ENCODE data around the gene RPL12. TPM values are rescaled to one million over a fixed set of nuclear protein-coding genes. Genes with fewer than 3 reads are reported as not detected.

Gene RPL12
- polyA plus RNA-seq, 4 donors = 2,018 to 3,950 (median 3,023) TPM

DNA sequence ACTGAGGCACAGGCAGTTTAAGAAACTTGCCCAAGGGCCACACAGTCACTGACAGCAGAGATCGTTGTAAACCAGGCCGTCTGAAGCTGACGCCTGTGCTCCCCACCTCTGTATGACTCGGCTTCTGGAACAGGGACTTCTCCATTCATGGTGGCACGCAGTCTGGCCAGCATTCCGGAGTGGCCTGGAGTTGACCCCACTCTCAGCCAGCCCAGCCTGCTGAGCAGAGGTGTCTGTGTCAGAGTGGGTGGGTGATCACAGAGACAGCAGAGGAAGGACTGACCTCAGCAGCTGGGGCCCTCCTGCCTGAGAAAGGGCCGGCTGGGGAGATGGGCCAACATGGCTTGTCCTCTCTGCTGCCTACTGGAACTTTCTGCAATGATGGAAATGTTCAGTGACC is 12.7 kb upstream of the RPL12 start:
- Histone ChIP-seq H3K4me1 (ENCODE audit: control insufficient read depth in 3 of 3, insufficient read depth in 2 of 3, low read depth in 1 of 3, low read length in 2 of 3) (no peaks in the 10 kb centered on the region), H3K27ac (ENCODE audit: low read depth in 1 of 3, low read length in 2 of 3) (no peak overlapping the region), H3K4me3 (ENCODE audit: low read depth in 1 of 3, low read length in 3 of 3) (no peak overlapping the region), H3K27me3 (ENCODE audit: control insufficient read depth in 3 of 3, insufficient read depth in 3 of 3, low read length in 3 of 3) (no peaks in the 10 kb centered on the region), H3K36me3 (ENCODE audit: control insufficient read depth in 3 of 3, insufficient read depth in 2 of 3, low read depth in 1 of 3, low read length in 3 of 3) (peaks cover 7 to 82% (median 27%) of the 10 kb centered on the region in 3 donors), H3K9me3 (ENCODE audit: control insufficient read depth in 2 of 2, insufficient read depth in 1 of 2, low read depth in 1 of 2, low read length in 1 of 2) (no peaks in the 10 kb centered on the region)
- no peak for FAIRE-seq
- DNase-seq = no peak
- 76 to 97% (median 94%) methylated on average over 7 of the region's 7 CpGs for WGBS, 3 donors

DNA sequence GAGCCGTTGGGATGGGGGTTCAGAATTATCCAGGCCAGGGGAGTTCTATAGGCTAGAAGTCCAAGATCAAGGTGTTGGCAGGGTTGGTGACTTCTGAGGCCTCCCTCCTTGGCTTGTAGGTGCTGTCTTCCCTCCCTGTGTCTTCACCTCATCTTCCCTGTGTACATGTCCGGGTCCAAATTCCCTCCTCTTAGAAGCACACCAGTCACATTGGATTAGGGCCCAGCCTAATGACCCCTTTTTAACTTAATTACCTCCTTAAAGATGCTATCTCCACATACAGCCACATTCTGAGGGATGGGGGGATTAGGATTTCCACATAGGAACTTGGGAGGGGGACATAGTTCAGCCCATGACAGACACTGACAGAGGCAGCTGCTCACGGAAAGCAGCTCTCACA is 12.2 kb upstream of the RPL12 start:
- peaks cover 9 to 82% (median 27%) of the 10 kb centered on the region in 3 donors for H3K36me3 ChIP-seq (ENCODE audit: control insufficient read depth in 3 of 3, insufficient read depth in 2 of 3, low read depth in 1 of 3, low read length in 3 of 3)
- no peak overlapping the region for H3K27ac ChIP-seq (ENCODE audit: low read depth in 1 of 3, low read length in 2 of 3)
- 86 to 93% (median 92%) methylated on average over 3 of the region's 3 CpGs for WGBS, 3 donors
- no peaks in the 10 kb centered on the region for H3K9me3 ChIP-seq (ENCODE audit: control insufficient read depth in 2 of 2, insufficient read depth in 1 of 2, low read depth in 1 of 2, low read length in 1 of 2)
- DNase-seq (no peak), FAIRE-seq (no peak)
- no peaks in the 10 kb centered on the region for H3K4me1 ChIP-seq (ENCODE audit: control insufficient read depth in 3 of 3, insufficient read depth in 2 of 3, low read depth in 1 of 3, low read length in 2 of 3)
- no peaks in the 10 kb centered on the region for H3K27me3 ChIP-seq (ENCODE audit: control insufficient read depth in 3 of 3, insufficient read depth in 3 of 3, low read length in 3 of 3)
- H3K4me3 ChIP-seq (ENCODE audit: low read depth in 1 of 3, low read length in 3 of 3) = no peak overlapping the region

DNA sequence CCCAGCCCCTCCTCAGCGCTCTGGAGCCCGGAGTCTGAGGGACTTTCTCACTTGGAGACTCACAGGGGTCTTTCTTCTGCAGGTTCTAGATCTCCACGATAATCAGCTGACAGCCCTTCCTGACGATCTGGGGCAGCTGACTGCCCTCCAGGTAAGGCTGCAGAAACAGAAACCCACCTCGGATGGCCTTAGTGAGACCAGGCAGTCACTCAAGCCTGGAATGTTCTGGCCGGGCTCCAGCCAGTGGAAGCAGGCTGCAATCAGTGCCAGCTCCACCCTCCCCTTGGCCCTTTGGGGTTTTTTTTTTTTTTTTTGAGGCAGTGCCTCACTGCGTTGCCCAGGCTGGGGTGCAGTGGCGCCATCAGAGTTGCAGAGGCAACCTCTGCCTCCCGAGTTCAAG is 7.7 kb upstream of the RPL12 start:
- no peak overlapping the region for H3K4me3 ChIP-seq (ENCODE audit: low read depth in 1 of 3, low read length in 3 of 3)
- H3K36me3 ChIP-seq (ENCODE audit: control insufficient read depth in 3 of 3, insufficient read depth in 2 of 3, low read depth in 1 of 3, low read length in 3 of 3) = peaks cover 9 to 71% (median 24%) of the 10 kb centered on the region in 3 donors
- 85 to 95% (median 87%) methylated on average over 9 of the region's 9 CpGs for WGBS, 3 donors
- DNase-seq (no peak), FAIRE-seq (no peak)
- H3K9me3 ChIP-seq (ENCODE audit: control insufficient read depth in 2 of 2, insufficient read depth in 1 of 2, low read depth in 1 of 2, low read length in 1 of 2) = no peaks in the 10 kb centered on the region
- H3K27ac ChIP-seq (ENCODE audit: low read depth in 1 of 3, low read length in 2 of 3) = no peak overlapping the region
- no peaks in the 10 kb centered on the region for H3K4me1 ChIP-seq (ENCODE audit: control insufficient read depth in 3 of 3, insufficient read depth in 2 of 3, low read depth in 1 of 3, low read length in 2 of 3)
- no peaks in the 10 kb centered on the region for H3K27me3 ChIP-seq (ENCODE audit: control insufficient read depth in 3 of 3, insufficient read depth in 3 of 3, low read length in 3 of 3)

DNA sequence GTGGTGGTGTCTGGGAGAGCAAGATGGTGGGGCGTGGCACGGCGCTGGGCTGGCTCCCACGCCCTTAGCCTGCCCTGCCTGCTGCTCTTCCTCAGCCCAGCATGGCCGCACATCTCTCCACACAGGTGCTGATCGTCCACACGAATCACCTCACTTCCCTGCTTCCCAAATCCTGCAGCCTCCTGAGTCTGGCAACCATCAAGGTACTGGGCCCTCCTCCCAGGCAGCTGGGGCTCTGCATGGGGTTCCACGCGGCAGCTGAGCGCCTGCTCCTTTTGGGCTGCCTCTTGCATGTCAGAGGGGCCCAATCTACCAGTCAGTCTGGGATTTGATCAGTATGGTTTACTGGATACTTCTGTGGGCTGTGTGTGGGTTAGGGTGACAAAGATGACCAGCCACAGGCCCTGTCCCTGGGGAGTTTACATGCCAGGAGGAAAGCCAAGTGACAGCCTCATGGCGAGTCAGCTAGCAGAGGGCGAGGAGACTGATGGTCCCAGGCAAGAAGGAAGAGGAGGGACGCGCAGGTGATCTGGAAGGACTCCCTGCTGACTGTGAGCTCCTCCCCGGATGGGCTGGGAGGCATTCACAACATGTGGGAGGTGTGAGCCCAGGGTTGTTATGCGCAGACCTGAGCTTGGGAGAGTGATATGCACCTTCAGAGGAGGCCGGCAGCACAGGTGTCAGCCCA is 6.1 kb upstream of the RPL12 start:
- no peaks in the 10 kb centered on the region for H3K9me3 ChIP-seq (ENCODE audit: control insufficient read depth in 2 of 2, insufficient read depth in 1 of 2, low read depth in 1 of 2, low read length in 1 of 2)
- no peak overlapping the region for H3K4me3 ChIP-seq (ENCODE audit: low read depth in 1 of 3, low read length in 3 of 3)
- no peak for DNase-seq
- no peaks in the 10 kb centered on the region for H3K27me3 ChIP-seq (ENCODE audit: control insufficient read depth in 3 of 3, insufficient read depth in 3 of 3, low read length in 3 of 3)
- FAIRE-seq = no peak
- peaks cover 4 to 64% (median 18%) of the 10 kb centered on the region in 3 donors for H3K36me3 ChIP-seq (ENCODE audit: control insufficient read depth in 3 of 3, insufficient read depth in 2 of 3, low read depth in 1 of 3, low read length in 3 of 3)
- 87 to 93% (median 92%) methylated on average over 17 of the region's 17 CpGs for WGBS, 3 donors
- H3K27ac ChIP-seq (ENCODE audit: low read depth in 1 of 3, low read length in 2 of 3) = no peak overlapping the region
- peaks cover 0 to 8% (median under 1%) of the 10 kb centered on the region in 3 donors for H3K4me1 ChIP-seq (ENCODE audit: control insufficient read depth in 3 of 3, insufficient read depth in 2 of 3, low read depth in 1 of 3, low read length in 2 of 3)

DNA sequence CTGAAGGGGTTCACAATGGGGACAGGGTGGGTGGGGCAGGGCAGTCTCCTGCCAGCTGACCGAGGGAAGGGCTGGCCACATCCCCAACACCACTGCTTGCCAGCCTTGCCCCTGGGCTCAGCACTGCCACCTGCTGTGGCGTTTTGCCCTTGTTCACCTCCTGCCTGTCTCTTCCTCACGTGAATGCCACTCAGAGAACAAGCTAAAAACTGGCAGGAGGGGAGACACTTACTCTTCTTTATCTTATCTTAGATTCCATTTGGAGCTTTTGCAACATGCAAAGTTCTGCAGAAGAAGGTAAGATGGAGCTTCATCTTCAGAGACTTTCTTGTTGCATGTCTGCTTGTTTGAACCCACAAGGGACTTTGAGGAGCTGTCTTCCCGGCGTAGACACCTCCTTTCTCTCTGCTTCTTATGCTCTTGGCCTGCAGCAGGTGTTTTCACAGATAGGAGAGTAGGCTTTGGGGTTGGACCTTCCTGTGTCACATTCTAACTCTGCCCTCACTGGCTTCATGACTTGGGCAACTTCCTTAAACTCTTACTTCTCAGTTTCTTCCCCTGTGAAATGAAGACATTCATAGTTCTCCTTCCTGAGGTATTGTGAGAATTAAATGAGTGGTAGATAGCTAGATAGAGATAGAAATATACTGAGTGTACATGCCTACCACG is 4.3 kb upstream of the RPL12 start:
- Histone ChIP-seq H3K9me3 (ENCODE audit: control insufficient read depth in 2 of 2, insufficient read depth in 1 of 2, low read depth in 1 of 2, low read length in 1 of 2) (no peaks in the 10 kb centered on the region), H3K36me3 (ENCODE audit: control insufficient read depth in 3 of 3, insufficient read depth in 2 of 3, low read depth in 1 of 3, low read length in 3 of 3) (peaks cover 4 to 52% (median 12%) of the 10 kb centered on the region in 3 donors), H3K27ac (ENCODE audit: low read depth in 1 of 3, low read length in 2 of 3) (no peak overlapping the region), H3K4me1 (ENCODE audit: control insufficient read depth in 3 of 3, insufficient read depth in 2 of 3, low read depth in 1 of 3, low read length in 2 of 3) (peaks cover 0 to 13% (median 3%) of the 10 kb centered on the region in 3 donors), H3K4me3 (ENCODE audit: low read depth in 1 of 3, low read length in 3 of 3) (no peak overlapping the region), H3K27me3 (ENCODE audit: control insufficient read depth in 3 of 3, insufficient read depth in 3 of 3, low read length in 3 of 3) (no peaks in the 10 kb centered on the region)
- FAIRE-seq (no peak), DNase-seq (peak in 1 of 2 donors; percentile 37)
- 41 to 49% (median 48%) methylated on average over 6 of the region's 6 CpGs for WGBS, 3 donors

DNA sequence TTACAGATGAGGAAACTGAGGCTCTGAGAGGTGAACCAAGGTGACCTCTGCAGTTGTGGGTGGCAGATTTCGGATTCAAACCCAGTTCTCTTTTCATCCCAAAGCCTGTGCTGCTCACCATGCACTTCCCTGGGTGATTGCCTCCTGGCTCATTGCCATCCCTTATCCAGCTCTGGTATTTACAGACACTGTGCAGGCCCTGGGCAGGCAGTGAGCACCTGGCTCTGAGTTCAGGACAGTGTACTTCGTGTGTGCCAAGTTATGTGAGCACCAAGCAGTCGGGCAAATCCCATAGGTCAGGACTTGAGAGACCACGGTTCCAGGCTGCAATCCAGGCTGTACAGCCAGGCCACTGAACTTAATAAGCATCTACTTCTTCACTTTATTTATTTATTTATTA is 1.5 kb upstream of the RPL12 start:
- Histone ChIP-seq H3K36me3 (ENCODE audit: control insufficient read depth in 3 of 3, insufficient read depth in 2 of 3, low read depth in 1 of 3, low read length in 3 of 3) (peaks cover 4 to 60% (median 6%) of the 10 kb centered on the region in 3 donors), H3K9me3 (ENCODE audit: control insufficient read depth in 2 of 2, insufficient read depth in 1 of 2, low read depth in 1 of 2, low read length in 1 of 2) (no peaks in the 10 kb centered on the region), H3K27me3 (ENCODE audit: control insufficient read depth in 3 of 3, insufficient read depth in 3 of 3, low read length in 3 of 3) (no peaks in the 10 kb centered on the region), H3K27ac (ENCODE audit: low read depth in 1 of 3, low read length in 2 of 3) (peak overlapping the region in 2 of 3 donors; percentile 37 to 94), H3K4me3 (ENCODE audit: low read depth in 1 of 3, low read length in 3 of 3) (no peak overlapping the region), H3K4me1 (ENCODE audit: control insufficient read depth in 3 of 3, insufficient read depth in 2 of 3, low read depth in 1 of 3, low read length in 2 of 3) (peaks cover 3 to 20% (median 11%) of the 10 kb centered on the region in 3 donors)
- FAIRE-seq (no peak), DNase-seq (peak; percentile 57 to 90)
- WGBS, 3 donors = 16 to 42% (median 40%) methylated on average over 4 of the region's 4 CpGs

DNA sequence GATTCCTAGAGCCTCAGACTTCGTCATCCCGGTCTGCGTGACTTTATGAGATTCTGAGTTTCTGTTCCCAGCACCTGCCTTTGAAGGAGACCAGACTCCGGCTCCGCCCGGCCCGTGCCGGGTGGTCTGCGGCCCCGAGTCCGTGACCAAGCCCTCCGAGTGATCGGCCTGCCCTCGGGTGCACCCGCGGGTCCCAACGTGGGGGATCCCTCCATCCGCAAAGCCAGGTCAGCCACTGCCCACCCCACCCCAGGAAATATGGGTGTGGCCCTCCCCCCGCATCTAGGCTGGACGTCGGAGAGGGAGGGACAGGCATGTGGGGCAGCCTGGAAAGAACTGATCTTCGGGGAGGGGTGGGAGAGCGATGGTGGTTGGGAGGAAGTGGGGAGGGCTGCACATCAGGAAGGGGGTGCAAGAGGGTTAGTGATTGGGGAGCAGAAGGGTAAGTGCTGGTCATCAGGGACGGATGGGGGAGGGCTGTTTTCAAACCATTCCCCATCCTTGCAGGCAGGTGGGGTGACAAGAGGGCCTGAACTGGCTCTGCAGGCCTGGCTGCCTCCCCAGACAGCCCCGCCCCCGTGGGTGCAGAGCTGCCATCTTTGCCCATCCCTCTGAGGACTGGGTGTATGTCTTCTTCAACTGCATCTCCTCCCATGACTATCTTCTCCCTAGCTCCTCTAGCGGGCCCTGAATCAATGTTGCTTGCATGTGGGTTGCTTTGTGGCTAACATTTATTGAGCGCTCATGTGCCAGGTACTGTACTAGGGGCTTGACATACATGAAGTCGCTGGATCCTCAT is 851 bp upstream of the RPL12 start:
- FAIRE-seq = no peak
- Histone ChIP-seq H3K4me1 (ENCODE audit: control insufficient read depth in 3 of 3, insufficient read depth in 2 of 3, low read depth in 1 of 3, low read length in 2 of 3) (peaks cover 3 to 20% (median 11%) of the 10 kb centered on the region in 3 donors), H3K9me3 (ENCODE audit: control insufficient read depth in 2 of 2, insufficient read depth in 1 of 2, low read depth in 1 of 2, low read length in 1 of 2) (no peaks in the 10 kb centered on the region), H3K36me3 (ENCODE audit: control insufficient read depth in 3 of 3, insufficient read depth in 2 of 3, low read depth in 1 of 3, low read length in 3 of 3) (peaks cover 4 to 60% (median 9%) of the 10 kb centered on the region in 3 donors), H3K27ac (ENCODE audit: low read depth in 1 of 3, low read length in 2 of 3) (peak overlapping the region; percentile 74 to 94 (median 89)), H3K27me3 (ENCODE audit: control insufficient read depth in 3 of 3, insufficient read depth in 3 of 3, low read length in 3 of 3) (no peaks in the 10 kb centered on the region), H3K4me3 (ENCODE audit: low read depth in 1 of 3, low read length in 3 of 3) (peak overlapping the region; percentile 80 to 93 (median 84))
- 8 to 10% (median 9%) methylated on average over 29 of the region's 29 CpGs for WGBS, 3 donors
- peak; percentile 59 to 84 for DNase-seq

DNA sequence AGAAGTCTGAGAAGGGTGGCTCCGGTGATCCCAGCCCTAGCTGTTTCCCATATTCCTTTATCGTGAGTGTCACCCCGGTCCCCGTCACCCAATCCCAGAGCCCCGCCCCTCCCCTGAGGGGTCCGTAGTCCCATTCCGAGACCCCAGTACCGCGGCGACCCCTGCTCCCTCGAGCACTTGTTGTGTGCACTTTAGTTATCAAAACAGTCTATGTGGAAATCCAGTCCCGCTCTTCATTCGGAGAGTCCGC is 327 bp upstream of the RPL12 start:
- no peak for DNase-seq
- Histone ChIP-seq H3K27me3 (ENCODE audit: control insufficient read depth in 3 of 3, insufficient read depth in 3 of 3, low read length in 3 of 3) (no peaks in the 10 kb centered on the region), H3K9me3 (ENCODE audit: control insufficient read depth in 2 of 2, insufficient read depth in 1 of 2, low read depth in 1 of 2, low read length in 1 of 2) (no peaks in the 10 kb centered on the region), H3K36me3 (ENCODE audit: control insufficient read depth in 3 of 3, insufficient read depth in 2 of 3, low read depth in 1 of 3, low read length in 3 of 3) (peaks cover 6 to 61% (median 12%) of the 10 kb centered on the region in 3 donors), H3K27ac (ENCODE audit: low read depth in 1 of 3, low read length in 2 of 3) (peak overlapping the region; percentile 74 to 94 (median 89)), H3K4me1 (ENCODE audit: control insufficient read depth in 3 of 3, insufficient read depth in 2 of 3, low read depth in 1 of 3, low read length in 2 of 3) (peaks cover 3 to 20% (median 11%) of the 10 kb centered on the region in 3 donors), H3K4me3 (ENCODE audit: low read depth in 1 of 3, low read length in 3 of 3) (peak overlapping the region; percentile 80 to 93 (median 84))
- no peak for FAIRE-seq
- 0 to 1% (median 1%) methylated on average over 14 of the region's 14 CpGs for WGBS, 3 donors
